Stimulated activated naive CD8-positive, alpha-beta T cell treated with anti-CD3 and anti-CD28 coated beads, Interleukin-15, Interleukin-2, amounts not matched to agents 100 U/mL and 50 U/mL, for 24 hours (primary cell): ENCODE results near the gene ALDH2.
"Not testable (repeated sequence)": the region's sequence is repeated elsewhere in the genome, so short reads cannot be mapped to it uniquely, and the experiment has no call there.

Experiments
- ATAC-seq: fragments of 150-1000 bp; cut with Tn5 transposase; one replicate; pipeline ENCODE4 v1.10.0; 2021
- DNase-seq: peaks from one replicate; pipeline ENCODE4 v3.0.0; 2021

Gene ALDH2

GRCh38 chr12:111759271-111759670 lies 7.5 kb upstream of the ALDH2 start:
- DNase-seq (no peak), ATAC-seq (no peak)

- DNase-seq (no peak), ATAC-seq (no peak)
These were observed 6.7 kb upstream of the ALDH2 start for GRCh38 chr12:111759991-111760390.

- no peak for ATAC-seq
- no peak for DNase-seq
These were observed 5.6 kb upstream of the ALDH2 start for GRCh38 chr12:111761099-111761498.

GRCh38 chr12:111761706-111762105 lies 5.0 kb upstream of the ALDH2 start:
- no peak for ATAC-seq

GRCh38 chr12:111763552-111763951 lies 3.2 kb upstream of the ALDH2 start:
- DNase-seq, ATAC-seq: not testable (repeated sequence)

More at GRCh38 chr12:111761706-111762105, 5.0 kb upstream of the ALDH2 start:
- no peak for DNase-seq

GRCh38 chr12:111764120-111764821 lies 2.5 kb upstream of the ALDH2 start:
- no peak for DNase-seq
- ATAC-seq = no peak

- DNase-seq = no peak
- peak; percentile 26 for ATAC-seq
These were observed 827 bp downstream of the ALDH2 start for GRCh38 chr12:111767362-111768158.

- ATAC-seq (no peak), DNase-seq (no peak)
These were observed 1.6 kb downstream of the ALDH2 start for GRCh38 chr12:111768159-111768895.

- no peak for ATAC-seq
- DNase-seq = no peak
These were observed 2.9 kb downstream of the ALDH2 start for GRCh38 chr12:111769599-111769998.

GRCh38 chr12:111773801-111774551 lies 7.2 kb downstream of the ALDH2 start:
- no peak for ATAC-seq

GRCh38 chr12:111775205-111776193 lies 8.8 kb downstream of the ALDH2 start:
- ATAC-seq (no peak), DNase-seq (peak; percentile 22)

More at GRCh38 chr12:111773801-111774551, 7.2 kb downstream of the ALDH2 start:
- no peak for DNase-seq

- DNase-seq (no peak), ATAC-seq (no peak)
These were observed 10.2 kb downstream of the ALDH2 start for GRCh38 chr12:111776836-111777344.

GRCh38 chr12:111777345-111778045 lies 10.8 kb downstream of the ALDH2 start:
- DNase-seq (no peak), ATAC-seq (no peak)

GRCh38 chr12:111780166-111780565 lies 13.4 kb downstream of the ALDH2 start:
- ATAC-seq (no peak), DNase-seq (no peak)

- DNase-seq = no peak
These were observed 13.9 kb downstream of the ALDH2 start for GRCh38 chr12:111780615-111781014.

GRCh38 chr12:111781085-111781658 lies 14.4 kb downstream of the ALDH2 start:
- ATAC-seq = no peak
- DNase-seq = no peak

More at GRCh38 chr12:111780615-111781014, 13.9 kb downstream of the ALDH2 start:
- no peak for ATAC-seq

- ATAC-seq (no peak), DNase-seq (no peak)
These were observed 16.3 kb downstream of the ALDH2 start for GRCh38 chr12:111783046-111783445.

GRCh38 chr12:111784953-111785352 lies 18.2 kb downstream of the ALDH2 start:
- ATAC-seq = no peak

GRCh38 chr12:111785651-111786050 lies 18.9 kb downstream of the ALDH2 start:
- DNase-seq (no peak), ATAC-seq (no peak)

More at GRCh38 chr12:111784953-111785352, 18.2 kb downstream of the ALDH2 start:
- no peak for DNase-seq
